ENCODE results near the gene TENM4. TPM values are rescaled to one million over a fixed set of nuclear protein-coding genes. Genes with fewer than 3 reads are reported as not detected.

Gene TENM4
- total and polyA plus RNA-seq, 10 of the 15 experiments (the other 5 are each of a cell fraction or from before 2014, with no cell fraction given): 0.03 to 0.12 (median 0.06) TPM; not detected in 7

DNA sequence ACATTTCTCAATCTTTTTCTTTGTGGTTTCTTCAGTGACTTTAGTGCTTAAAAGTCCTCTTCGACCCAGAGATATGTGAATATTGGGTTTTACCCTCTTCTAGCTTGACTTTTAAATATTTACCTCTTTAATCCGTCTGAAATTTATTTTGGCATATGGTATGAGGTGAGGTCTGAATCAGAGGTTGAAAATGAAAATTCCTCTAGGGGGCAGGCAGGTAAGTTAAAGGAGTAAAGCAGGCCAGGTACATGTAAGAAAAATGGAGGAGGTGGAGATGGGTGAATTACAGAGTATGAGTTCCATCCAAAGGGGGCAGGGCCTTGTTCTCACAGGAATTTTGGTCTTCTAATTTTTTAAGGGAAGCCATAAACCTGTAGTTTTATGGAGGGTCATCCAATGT lies 602.4 kb downstream of the TENM4 start:
- CTCF ChIA-PET: interaction anchor here (0.9 to 1.2 kb wide), 2 partner anchors 216 to 262 kb away, joined by 3 to 6 read pairs; no protein-coding TSS in a partner anchor

More for the DNA sequence above, 602.4 kb downstream of the TENM4 start:
- FAIRE-seq (peak; percentile 54), DNase-seq (ENCODE audit: low read depth, low spot score) (no peak), ATAC-seq (no peak)
- H3K79me2 ChIP-seq (ENCODE audit: control insufficient read depth, insufficient read depth, low read length): no peaks in the 10 kb centered on the region
- H3K9ac ChIP-seq (ENCODE audit: control insufficient read depth, insufficient read depth, low read length): no peak overlapping the region
- BruUV-seq (replicated peaks): no TSS peak
- H3K4me1 ChIP-seq (ENCODE audit: control insufficient read depth, insufficient read depth, low read length): no peaks in the 10 kb centered on the region
- H3K36me3 ChIP-seq (ENCODE audit: control insufficient read depth in 2 of 2, insufficient read depth in 2 of 2, low read length in 1 of 2): no peaks in the 10 kb centered on the region
- ChIA-PET SMC1A (ENCODE audit: uncharacterized antibody, unreplicated experiment) (interaction anchor here (0.8 to 0.9 kb wide), 2 partner anchors 214 to 262 kb away, joined by 3 read pairs; no protein-coding TSS in a partner anchor), RAD21 (ENCODE audit: unreplicated experiment) (interaction anchor here (1.0 kb wide), 1 partner anchor 262 kb away, joined by 3 read pairs; no protein-coding TSS in a partner anchor), POLR2A (no interaction called here)
- no peak overlapping the region for H2AFZ ChIP-seq (ENCODE audit: control insufficient read depth, low read depth, low read length)
- no peaks in the 10 kb centered on the region for H3K9me3 ChIP-seq (replicated peaks; ENCODE audit: control insufficient read depth, insufficient read depth, low read length)
- TF ChIP-seq, protein P1, sequence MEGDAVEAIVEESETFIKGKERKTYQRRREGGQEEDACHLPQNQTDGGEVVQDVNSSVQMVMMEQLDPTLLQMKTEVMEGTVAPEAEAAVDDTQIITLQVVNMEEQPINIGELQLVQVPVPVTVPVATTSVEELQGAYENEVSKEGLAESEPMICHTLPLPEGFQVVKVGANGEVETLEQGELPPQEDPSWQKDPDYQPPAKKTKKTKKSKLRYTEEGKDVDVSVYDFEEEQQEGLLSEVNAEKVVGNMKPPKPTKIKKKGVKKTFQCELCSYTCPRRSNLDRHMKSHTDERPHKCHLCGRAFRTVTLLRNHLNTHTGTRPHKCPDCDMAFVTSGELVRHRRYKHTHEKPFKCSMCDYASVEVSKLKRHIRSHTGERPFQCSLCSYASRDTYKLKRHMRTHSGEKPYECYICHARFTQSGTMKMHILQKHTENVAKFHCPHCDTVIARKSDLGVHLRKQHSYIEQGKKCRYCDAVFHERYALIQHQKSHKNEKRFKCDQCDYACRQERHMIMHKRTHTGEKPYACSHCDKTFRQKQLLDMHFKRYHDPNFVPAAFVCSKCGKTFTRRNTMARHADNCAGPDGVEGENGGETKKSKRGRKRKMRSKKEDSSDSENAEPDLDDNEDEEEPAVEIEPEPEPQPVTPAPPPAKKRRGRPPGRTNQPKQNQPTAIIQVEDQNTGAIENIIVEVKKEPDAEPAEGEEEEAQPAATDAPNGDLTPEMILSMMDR (IDR thresholded peaks at IDR 0.05 in 2 of 3, conservative IDR thresholded peaks at IDR 0.05 in 1 of 3; ENCODE audit: control insufficient read depth in 2 of 3, extremely low read depth in 1 of 3, insufficient read depth in 1 of 3, low read depth in 3 of 3, low read length in 3 of 3): peak in 1 of 3 experiments; percentile 23; a peak in 3 of 6 replicates
- TF ChIP-seq POLR2A (IDR thresholded peaks at IDR 0.05; ENCODE audit: low read depth, low read length): no peak
- TF ChIP-seq, protein P2, sequence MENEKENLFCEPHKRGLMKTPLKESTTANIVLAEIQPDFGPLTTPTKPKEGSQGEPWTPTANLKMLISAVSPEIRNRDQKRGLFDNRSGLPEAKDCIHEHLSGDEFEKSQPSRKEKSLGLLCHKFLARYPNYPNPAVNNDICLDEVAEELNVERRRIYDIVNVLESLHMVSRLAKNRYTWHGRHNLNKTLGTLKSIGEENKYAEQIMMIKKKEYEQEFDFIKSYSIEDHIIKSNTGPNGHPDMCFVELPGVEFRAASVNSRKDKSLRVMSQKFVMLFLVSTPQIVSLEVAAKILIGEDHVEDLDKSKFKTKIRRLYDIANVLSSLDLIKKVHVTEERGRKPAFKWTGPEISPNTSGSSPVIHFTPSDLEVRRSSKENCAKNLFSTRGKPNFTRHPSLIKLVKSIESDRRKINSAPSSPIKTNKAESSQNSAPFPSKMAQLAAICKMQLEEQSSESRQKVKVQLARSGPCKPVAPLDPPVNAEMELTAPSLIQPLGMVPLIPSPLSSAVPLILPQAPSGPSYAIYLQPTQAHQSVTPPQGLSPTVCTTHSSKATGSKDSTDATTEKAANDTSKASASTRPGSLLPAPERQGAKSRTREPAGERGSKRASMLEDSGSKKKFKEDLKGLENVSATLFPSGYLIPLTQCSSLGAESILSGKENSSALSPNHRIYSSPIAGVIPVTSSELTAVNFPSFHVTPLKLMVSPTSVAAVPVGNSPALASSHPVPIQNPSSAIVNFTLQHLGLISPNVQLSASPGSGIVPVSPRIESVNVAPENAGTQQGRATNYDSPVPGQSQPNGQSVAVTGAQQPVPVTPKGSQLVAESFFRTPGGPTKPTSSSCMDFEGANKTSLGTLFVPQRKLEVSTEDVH (IDR thresholded peaks at IDR 0.05; ENCODE audit: low read depth, partially characterized antibody): no peak
- H3K4me2 ChIP-seq (ENCODE audit: control insufficient read depth, insufficient read depth): no peak overlapping the region
- H3K27ac ChIP-seq (ENCODE audit: control insufficient read depth, insufficient read depth): no peak overlapping the region
- intact Hi-C loops (cut with micrococcal nuclease; ENCODE audit: unreplicated experiment): no loop called here
- WGBS (ENCODE audit: insufficient coverage, insufficient replicate concordance, low lambda C conversion rate, missing lambda C conversion rate): 21% methylated on average over 2 of the region's 2 CpGs
- in situ Hi-C loops (cut with MboI): no loop called here
- H4K20me1 ChIP-seq (ENCODE audit: control insufficient read depth, insufficient read depth): no peaks in the 10 kb centered on the region
- H3K4me3 ChIP-seq: no peak overlapping the region
- no peaks in the 10 kb centered on the region; a peak in 1 of 4 replicates for H3K27me3 ChIP-seq (replicated peaks in 1 of 2; ENCODE audit: control insufficient read depth in 2 of 2, insufficient read depth in 2 of 2, low read length in 1 of 2)
